22Rv1 (cell line): ENCODE data around the gene JARID2.

Source experiments
- ZFX ChIP-seq: fragments of 450-650 bp; IDR thresholded peaks from 2 replicates; pipeline ENCODE4 v1.6.1; 2017; ENCODE audit warnings: antibody characterized with exemption, borderline replicate concordance
- TF ChIP-seq, protein P1 (sequence below): fragments of 450-650 bp; IDR thresholded peaks from 2 replicates; pipeline ENCODE4 v1.5.1; 2017; ENCODE audit warnings: mild to moderate bottlenecking

DNA sequence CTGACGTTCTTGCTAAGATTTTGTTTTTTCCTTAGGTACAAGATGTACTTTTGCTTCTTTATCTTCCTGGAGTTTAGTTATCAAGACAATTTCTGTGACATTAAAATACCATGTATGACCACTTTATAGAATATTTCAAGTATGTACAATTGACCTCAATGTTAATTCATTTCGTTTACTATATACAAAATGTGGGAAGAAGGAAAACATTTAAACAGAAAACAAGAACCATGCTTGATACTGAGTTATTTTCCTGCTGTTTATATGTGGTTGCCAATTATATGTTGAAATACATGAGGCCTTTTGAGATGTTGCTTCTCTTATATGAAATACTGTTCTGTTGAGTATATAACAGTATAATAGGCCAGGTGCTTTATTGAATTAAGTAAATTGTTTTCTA is 184.3 kb downstream of the JARID2 start:
- TF ChIP-seq, protein P1, sequence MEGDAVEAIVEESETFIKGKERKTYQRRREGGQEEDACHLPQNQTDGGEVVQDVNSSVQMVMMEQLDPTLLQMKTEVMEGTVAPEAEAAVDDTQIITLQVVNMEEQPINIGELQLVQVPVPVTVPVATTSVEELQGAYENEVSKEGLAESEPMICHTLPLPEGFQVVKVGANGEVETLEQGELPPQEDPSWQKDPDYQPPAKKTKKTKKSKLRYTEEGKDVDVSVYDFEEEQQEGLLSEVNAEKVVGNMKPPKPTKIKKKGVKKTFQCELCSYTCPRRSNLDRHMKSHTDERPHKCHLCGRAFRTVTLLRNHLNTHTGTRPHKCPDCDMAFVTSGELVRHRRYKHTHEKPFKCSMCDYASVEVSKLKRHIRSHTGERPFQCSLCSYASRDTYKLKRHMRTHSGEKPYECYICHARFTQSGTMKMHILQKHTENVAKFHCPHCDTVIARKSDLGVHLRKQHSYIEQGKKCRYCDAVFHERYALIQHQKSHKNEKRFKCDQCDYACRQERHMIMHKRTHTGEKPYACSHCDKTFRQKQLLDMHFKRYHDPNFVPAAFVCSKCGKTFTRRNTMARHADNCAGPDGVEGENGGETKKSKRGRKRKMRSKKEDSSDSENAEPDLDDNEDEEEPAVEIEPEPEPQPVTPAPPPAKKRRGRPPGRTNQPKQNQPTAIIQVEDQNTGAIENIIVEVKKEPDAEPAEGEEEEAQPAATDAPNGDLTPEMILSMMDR = no peak
- no peak for TF ChIP-seq ZFX
